ENCODE data around the gene ACR.

The ACR gene

GRCh38 chr22:50715776-50716175 lies 22.2 kb upstream of the ACR start:
- Histone ChIP-seq H4K8ac (ENCODE audit: low read length) (no peak overlapping the region), H3K27ac (ENCODE audit: low read length, poor library complexity, severe bottlenecking) (no peak overlapping the region), H3K14ac (ENCODE audit: low read length in 2 of 2) (no peak overlapping the region), H3K4me2 (ENCODE audit: low read length, poor library complexity, severe bottlenecking) (no peak overlapping the region), H3K4me3 (ENCODE audit: insufficient read depth in 1 of 2, low read depth in 1 of 2, low read length in 2 of 2) (no peak overlapping the region), H3K79me1 (replicated peaks; ENCODE audit: low read length, poor library complexity, severe bottlenecking) (no peaks in the 10 kb centered on the region), H2BK120ac (ENCODE audit: low read depth, low read length) (no peak overlapping the region), H3K23ac (ENCODE audit: low read length in 2 of 2) (no peak overlapping the region), H3K27me3 (ENCODE audit: control insufficient read depth in 1 of 2, insufficient read depth in 1 of 2, low read length in 2 of 2) (peaks cover 13 to 31% of the 10 kb centered on the region in 2 experiments), H2BK12ac (ENCODE audit: low read length in 2 of 2) (no peak overlapping the region), H2BK15ac (ENCODE audit: low read depth, poor library complexity, severe bottlenecking) (no peak overlapping the region), H3K9ac (ENCODE audit: low read length) (no peak overlapping the region), H2BK5ac (ENCODE audit: low read depth, low read length, poor library complexity, severe bottlenecking) (no peak overlapping the region), H3K4ac (ENCODE audit: low read depth in 1 of 2, low read length in 2 of 2) (no peak overlapping the region), H4K91ac (ENCODE audit: low read length) (no peak overlapping the region), H3K4me1 (ENCODE audit: control insufficient read depth, insufficient read depth, low read depth, low read length) (peaks cover 12% of the 10 kb centered on the region), H2AK5ac (ENCODE audit: low read length, severe bottlenecking) (no peak overlapping the region), H3K9me3 (ENCODE audit: control insufficient read depth, low read length) (no peaks in the 10 kb centered on the region), H3K36me3 (ENCODE audit: control insufficient read depth in 1 of 2, insufficient read depth in 2 of 2, low read depth in 1 of 2, low read length in 2 of 2) (peaks cover 0 to 3% of the 10 kb centered on the region in 2 experiments), H2AFZ (ENCODE audit: low read depth, low read length) (no peak overlapping the region), H3K18ac (ENCODE audit: low read depth in 1 of 2, low read length in 2 of 2) (no peak overlapping the region)
- no peak for DNase-seq
- WGBS = 95% methylated on average over 5 of the region's 7 CpGs

DNA sequence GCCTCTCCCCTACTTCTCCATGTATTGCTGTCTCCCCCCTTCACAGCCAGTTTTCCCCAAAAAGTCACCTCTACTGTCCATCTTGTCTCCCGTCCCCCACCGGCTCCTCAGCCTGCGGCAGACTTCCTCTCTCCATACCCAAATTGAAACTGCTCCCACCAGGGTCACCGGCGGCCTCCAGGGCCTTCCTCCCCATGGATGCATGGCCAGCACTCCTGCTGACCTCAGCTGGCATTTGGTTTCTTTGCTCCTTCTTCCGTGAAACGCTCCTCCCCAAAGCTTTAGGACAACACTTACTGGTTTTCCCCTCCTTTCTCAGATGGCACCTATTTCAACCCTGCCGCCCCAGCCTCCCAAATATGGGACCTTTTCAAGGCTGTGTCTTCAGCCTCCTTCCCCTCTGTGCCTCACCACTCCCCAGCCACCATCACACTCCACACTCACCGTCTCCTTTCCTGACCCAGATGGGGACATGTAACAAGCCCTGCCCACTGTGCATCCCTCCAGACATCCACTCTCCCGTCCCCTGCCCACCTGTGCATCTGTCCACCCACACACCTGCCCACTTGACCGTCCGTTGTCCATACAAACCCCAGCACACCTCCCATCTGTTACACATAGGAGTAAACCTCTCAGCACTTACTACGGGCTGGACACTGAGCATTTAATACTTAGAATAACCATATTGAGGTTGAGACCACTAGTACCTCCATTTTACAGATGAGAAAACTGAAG lies 21.5 kb upstream of the ACR start:
- Histone ChIP-seq H3K18ac (ENCODE audit: low read depth in 1 of 2, low read length in 2 of 2) (no peak overlapping the region), H3K4me3 (ENCODE audit: insufficient read depth in 1 of 2, low read depth in 1 of 2, low read length in 2 of 2) (no peak overlapping the region)
- DNase-seq = no peak

GRCh38 chr22:50717709-50718351 lies 20.2 kb upstream of the ACR start:
- H3K9ac ChIP-seq (ENCODE audit: low read length) = no peak overlapping the region
- WGBS = 75% methylated on average over 10 of the region's 10 CpGs

More for the DNA sequence above, 21.5 kb upstream of the ACR start:
- Histone ChIP-seq H3K9me3 (ENCODE audit: control insufficient read depth, low read length) (no peaks in the 10 kb centered on the region), H2AFZ (ENCODE audit: low read depth, low read length) (no peak overlapping the region), H3K36me3 (ENCODE audit: control insufficient read depth in 1 of 2, insufficient read depth in 2 of 2, low read depth in 1 of 2, low read length in 2 of 2) (no peaks in the 10 kb centered on the region), H3K4me2 (ENCODE audit: low read length, poor library complexity, severe bottlenecking) (no peak overlapping the region), H3K23ac (ENCODE audit: low read length in 2 of 2) (no peak overlapping the region), H3K27me3 (ENCODE audit: control insufficient read depth in 1 of 2, insufficient read depth in 1 of 2, low read length in 2 of 2) (peaks cover 19 to 35% of the 10 kb centered on the region in 2 experiments), H3K4ac (ENCODE audit: low read depth in 1 of 2, low read length in 2 of 2) (no peak overlapping the region), H3K4me1 (ENCODE audit: control insufficient read depth, insufficient read depth, low read depth, low read length) (peaks cover 8% of the 10 kb centered on the region), H3K9ac (ENCODE audit: low read length) (no peak overlapping the region), H3K27ac (ENCODE audit: low read length, poor library complexity, severe bottlenecking) (no peak overlapping the region), H2BK15ac (ENCODE audit: low read depth, poor library complexity, severe bottlenecking) (no peak overlapping the region), H3K79me1 (replicated peaks; ENCODE audit: low read length, poor library complexity, severe bottlenecking) (no peaks in the 10 kb centered on the region), H4K91ac (ENCODE audit: low read length) (no peak overlapping the region), H2BK5ac (ENCODE audit: low read depth, low read length, poor library complexity, severe bottlenecking) (no peak overlapping the region), H2BK120ac (ENCODE audit: low read depth, low read length) (no peak overlapping the region), H4K8ac (ENCODE audit: low read length) (no peak overlapping the region), H2BK12ac (ENCODE audit: low read length in 2 of 2) (no peak overlapping the region), H2AK5ac (ENCODE audit: low read length, severe bottlenecking) (no peak overlapping the region), H3K14ac (ENCODE audit: low read length in 2 of 2) (no peak overlapping the region)
- WGBS = 87% methylated on average over 13 of the region's 13 CpGs

GRCh38 chr22:50718352-50718709 lies 19.7 kb upstream of the ACR start:
- Histone ChIP-seq H2BK15ac (ENCODE audit: low read depth, poor library complexity, severe bottlenecking) (no peak overlapping the region), H2BK5ac (ENCODE audit: low read depth, low read length, poor library complexity, severe bottlenecking) (no peak overlapping the region), H3K27ac (ENCODE audit: low read length, poor library complexity, severe bottlenecking) (no peak overlapping the region), H3K79me1 (replicated peaks; ENCODE audit: low read length, poor library complexity, severe bottlenecking) (no peaks in the 10 kb centered on the region), H3K36me3 (ENCODE audit: control insufficient read depth in 1 of 2, insufficient read depth in 2 of 2, low read depth in 1 of 2, low read length in 2 of 2) (peaks cover 0 to 9% of the 10 kb centered on the region in 2 experiments), H3K4me2 (ENCODE audit: low read length, poor library complexity, severe bottlenecking) (no peak overlapping the region), H2AK5ac (ENCODE audit: low read length, severe bottlenecking) (no peak overlapping the region), H2AFZ (ENCODE audit: low read depth, low read length) (no peak overlapping the region), H3K18ac (ENCODE audit: low read depth in 1 of 2, low read length in 2 of 2) (no peak overlapping the region), H3K4ac (ENCODE audit: low read depth in 1 of 2, low read length in 2 of 2) (no peak overlapping the region), H3K9ac (ENCODE audit: low read length) (no peak overlapping the region), H3K4me3 (ENCODE audit: insufficient read depth in 1 of 2, low read depth in 1 of 2, low read length in 2 of 2) (no peak overlapping the region), H3K4me1 (ENCODE audit: control insufficient read depth, insufficient read depth, low read depth, low read length) (peaks cover 6% of the 10 kb centered on the region), H3K23ac (ENCODE audit: low read length in 2 of 2) (no peak overlapping the region), H3K9me3 (ENCODE audit: control insufficient read depth, low read length) (no peaks in the 10 kb centered on the region), H4K8ac (ENCODE audit: low read length) (no peak overlapping the region), H3K14ac (ENCODE audit: low read length in 2 of 2) (no peak overlapping the region), H3K27me3 (ENCODE audit: control insufficient read depth in 1 of 2, insufficient read depth in 1 of 2, low read length in 2 of 2) (peaks cover 32 to 49% of the 10 kb centered on the region in 2 experiments), H4K91ac (ENCODE audit: low read length) (no peak overlapping the region), H2BK120ac (ENCODE audit: low read depth, low read length) (no peak overlapping the region), H2BK12ac (ENCODE audit: low read length in 2 of 2) (no peak overlapping the region)
- no peak for DNase-seq
- WGBS = 90% methylated on average over 10 of the region's 10 CpGs

More at GRCh38 chr22:50717709-50718351, 20.2 kb upstream of the ACR start:
- Histone ChIP-seq H2BK15ac (ENCODE audit: low read depth, poor library complexity, severe bottlenecking) (no peak overlapping the region), H3K4me2 (ENCODE audit: low read length, poor library complexity, severe bottlenecking) (no peak overlapping the region), H3K18ac (ENCODE audit: low read depth in 1 of 2, low read length in 2 of 2) (no peak overlapping the region), H2BK5ac (ENCODE audit: low read depth, low read length, poor library complexity, severe bottlenecking) (no peak overlapping the region), H3K4me3 (ENCODE audit: insufficient read depth in 1 of 2, low read depth in 1 of 2, low read length in 2 of 2) (no peak overlapping the region), H3K36me3 (ENCODE audit: control insufficient read depth in 1 of 2, insufficient read depth in 2 of 2, low read depth in 1 of 2, low read length in 2 of 2) (peaks cover 0 to 9% of the 10 kb centered on the region in 2 experiments), H2BK12ac (ENCODE audit: low read length in 2 of 2) (no peak overlapping the region), H2AK5ac (ENCODE audit: low read length, severe bottlenecking) (no peak overlapping the region), H3K9me3 (ENCODE audit: control insufficient read depth, low read length) (no peaks in the 10 kb centered on the region), H4K8ac (ENCODE audit: low read length) (no peak overlapping the region), H3K79me1 (replicated peaks; ENCODE audit: low read length, poor library complexity, severe bottlenecking) (no peaks in the 10 kb centered on the region), H3K4ac (ENCODE audit: low read depth in 1 of 2, low read length in 2 of 2) (no peak overlapping the region), H3K23ac (ENCODE audit: low read length in 2 of 2) (no peak overlapping the region), H3K27me3 (ENCODE audit: control insufficient read depth in 1 of 2, insufficient read depth in 1 of 2, low read length in 2 of 2) (peaks cover 32 to 45% of the 10 kb centered on the region in 2 experiments), H3K14ac (ENCODE audit: low read length in 2 of 2) (no peak overlapping the region), H4K91ac (ENCODE audit: low read length) (no peak overlapping the region), H2BK120ac (ENCODE audit: low read depth, low read length) (no peak overlapping the region), H3K4me1 (ENCODE audit: control insufficient read depth, insufficient read depth, low read depth, low read length) (peaks cover 6% of the 10 kb centered on the region), H2AFZ (ENCODE audit: low read depth, low read length) (no peak overlapping the region), H3K27ac (ENCODE audit: low read length, poor library complexity, severe bottlenecking) (no peak overlapping the region)
- no peak for DNase-seq

All from mesenchymal stem cell (in vitro differentiated cells and primary cell).